ENCODE data around the gene CHRDL2.
"Not testable (repeated sequence)": the region's sequence is repeated elsewhere in the genome, so short reads cannot be mapped to it uniquely, and the experiment has no call there.

CHRDL2 gene, protein sequence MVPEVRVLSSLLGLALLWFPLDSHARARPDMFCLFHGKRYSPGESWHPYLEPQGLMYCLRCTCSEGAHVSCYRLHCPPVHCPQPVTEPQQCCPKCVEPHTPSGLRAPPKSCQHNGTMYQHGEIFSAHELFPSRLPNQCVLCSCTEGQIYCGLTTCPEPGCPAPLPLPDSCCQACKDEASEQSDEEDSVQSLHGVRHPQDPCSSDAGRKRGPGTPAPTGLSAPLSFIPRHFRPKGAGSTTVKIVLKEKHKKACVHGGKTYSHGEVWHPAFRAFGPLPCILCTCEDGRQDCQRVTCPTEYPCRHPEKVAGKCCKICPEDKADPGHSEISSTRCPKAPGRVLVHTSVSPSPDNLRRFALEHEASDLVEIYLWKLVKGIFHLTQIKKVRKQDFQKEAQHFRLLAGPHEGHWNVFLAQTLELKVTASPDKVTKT

GRCh38 chr11:74731301-74732094 is at the start of gene CHRDL2:
TSS of gene CHRDL2 (minus strand) at chr11:74731426. CDS start at chr11:74730888, 538 bp downstream.
- DNase-seq = no peak

DNA sequence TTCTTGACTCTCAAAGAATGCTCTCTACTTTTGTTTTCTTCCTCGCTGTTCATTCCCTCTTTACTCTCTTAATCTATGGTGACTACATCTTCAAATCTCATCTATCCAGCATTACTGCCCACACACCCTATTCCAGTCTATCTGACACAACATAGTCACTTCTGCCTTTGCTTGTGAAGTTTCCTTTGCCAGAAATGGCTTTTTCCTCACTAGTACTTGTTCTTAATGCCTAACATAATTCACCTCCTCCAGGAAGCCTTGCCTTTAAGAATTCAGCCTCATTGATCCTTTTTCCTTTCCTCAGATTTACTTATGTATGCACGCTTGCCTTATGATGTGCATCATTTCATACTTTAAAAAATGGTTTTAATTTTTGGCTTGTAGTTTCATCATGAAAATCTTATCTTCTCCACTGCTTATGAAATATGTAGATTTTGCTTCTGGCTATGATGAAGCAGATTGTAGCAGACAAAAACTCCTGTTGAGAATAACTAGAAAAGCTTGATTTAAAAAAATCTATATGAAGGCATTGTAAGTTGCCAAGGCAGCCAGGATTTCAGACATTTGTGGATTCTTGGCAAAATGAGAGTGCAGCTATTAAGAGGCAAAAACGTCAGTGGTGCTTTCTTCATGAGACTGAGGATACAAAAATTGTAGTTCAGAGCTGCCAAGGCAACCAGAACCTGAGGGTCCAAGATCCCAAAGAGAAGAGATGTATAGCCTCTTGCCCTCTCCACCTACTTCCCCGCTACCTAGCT is 49.2 kb upstream of the CHRDL2 start:
- DNase-seq = no peak

DNA sequence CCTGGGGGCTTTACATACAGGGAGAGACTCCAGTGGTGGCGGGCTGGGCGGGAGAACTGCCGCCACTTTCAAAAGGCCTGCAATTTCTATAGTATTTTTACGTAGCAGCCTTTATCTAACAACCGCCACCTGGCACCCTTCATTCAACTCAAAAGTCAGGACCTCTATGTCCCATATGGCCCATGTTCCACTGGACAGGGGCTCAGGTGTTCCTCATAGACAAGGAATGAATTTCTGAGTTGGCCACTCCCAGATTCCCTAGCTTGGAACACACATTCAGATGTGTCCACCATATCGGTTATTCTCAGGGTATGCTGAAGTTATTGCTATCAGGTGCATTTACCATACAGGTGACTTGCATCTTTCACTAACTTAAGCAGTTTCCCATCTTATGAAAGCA is 47.4 kb upstream of the CHRDL2 start:
- DNase-seq = no peak

GRCh38 chr11:74777877-74778276 is 46.7 kb upstream of the CHRDL2 start:
- no peak for DNase-seq

- no peak for DNase-seq
These were observed 45.8 kb upstream of the CHRDL2 start for GRCh38 chr11:74777038-74777437.

DNA sequence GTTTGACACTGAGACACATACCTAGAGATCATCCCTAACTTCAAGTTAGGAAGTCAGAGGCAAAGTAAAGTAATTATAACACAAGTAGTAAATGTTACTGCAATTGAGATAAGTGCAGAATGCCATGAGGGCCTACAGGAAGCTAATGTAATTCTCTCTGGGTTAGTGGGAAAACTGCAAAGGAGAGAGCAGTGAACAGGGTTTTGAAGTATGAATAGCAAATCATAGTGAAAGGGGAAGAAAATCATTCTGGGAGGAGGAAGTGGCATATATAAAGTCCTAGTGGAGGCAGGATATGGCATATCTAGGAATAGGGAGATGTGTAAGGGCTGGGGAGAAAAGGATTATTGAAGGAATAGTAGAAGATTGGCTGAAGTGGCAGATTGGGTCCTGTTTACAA is 45.3 kb upstream of the CHRDL2 start:
- DNase-seq = no peak

DNA sequence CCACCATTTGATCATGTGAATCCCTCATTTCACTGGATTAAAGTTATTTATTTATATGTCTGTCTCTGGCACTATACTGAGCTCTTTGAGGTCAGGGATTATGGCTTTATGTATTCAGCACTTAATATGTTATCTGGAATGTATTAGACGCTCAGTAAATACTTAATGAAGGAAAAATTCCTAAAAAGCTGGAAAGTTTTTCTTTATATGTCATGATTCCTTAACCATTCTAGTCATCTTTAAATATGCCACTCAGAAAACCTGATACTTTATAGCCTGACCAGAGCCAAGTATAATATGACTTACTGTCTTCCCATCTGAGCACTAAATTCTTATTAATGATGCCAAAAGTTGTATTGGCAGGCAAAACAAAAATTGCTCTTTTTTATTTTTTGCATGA is 44.5 kb upstream of the CHRDL2 start:
- DNase-seq = no peak

DNA sequence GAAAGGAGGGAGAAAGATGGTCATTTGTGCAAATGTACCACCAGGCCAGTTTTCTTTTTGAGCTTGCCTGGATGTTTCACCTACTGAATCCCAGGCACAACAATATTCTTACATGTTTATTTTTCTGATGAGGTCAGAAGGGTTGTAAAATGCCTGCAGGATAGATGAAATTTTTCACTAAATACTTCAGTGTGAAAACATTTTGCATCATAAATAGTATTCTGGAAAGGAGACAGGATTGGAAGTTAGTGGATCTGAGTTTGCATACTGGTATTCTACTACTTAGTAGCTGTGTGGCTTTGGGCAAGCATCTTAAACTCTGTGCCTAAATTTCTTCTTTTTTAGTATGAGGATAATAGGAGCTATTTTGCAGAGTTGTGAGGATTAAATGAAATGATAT is 42.2 kb upstream of the CHRDL2 start:
- no peak for DNase-seq

GRCh38 chr11:74771139-74771538 is 39.9 kb upstream of the CHRDL2 start:
- no peak for DNase-seq

DNA sequence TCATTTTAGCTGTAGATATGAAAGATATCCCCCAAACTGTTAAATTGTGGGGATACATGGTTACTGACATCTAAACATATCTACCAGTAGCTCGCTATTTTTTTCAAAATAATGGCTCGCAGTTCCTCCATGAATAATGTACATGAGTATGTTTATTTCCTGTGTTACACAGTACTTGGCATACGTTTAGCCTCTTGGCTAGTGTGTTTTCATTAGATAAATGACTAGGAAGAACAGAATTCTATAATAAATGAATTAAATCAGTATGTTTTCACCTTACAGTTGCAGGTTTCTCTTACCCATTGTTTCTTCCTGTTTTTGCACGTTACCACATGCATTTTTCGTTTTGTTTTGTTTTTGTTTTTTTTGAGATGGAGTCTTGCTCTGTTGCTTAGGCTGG is 39.2 kb upstream of the CHRDL2 start:
- no peak for DNase-seq

GRCh38 chr11:74769055-74769707 is 38.0 kb upstream of the CHRDL2 start:
- no peak for DNase-seq

DNA sequence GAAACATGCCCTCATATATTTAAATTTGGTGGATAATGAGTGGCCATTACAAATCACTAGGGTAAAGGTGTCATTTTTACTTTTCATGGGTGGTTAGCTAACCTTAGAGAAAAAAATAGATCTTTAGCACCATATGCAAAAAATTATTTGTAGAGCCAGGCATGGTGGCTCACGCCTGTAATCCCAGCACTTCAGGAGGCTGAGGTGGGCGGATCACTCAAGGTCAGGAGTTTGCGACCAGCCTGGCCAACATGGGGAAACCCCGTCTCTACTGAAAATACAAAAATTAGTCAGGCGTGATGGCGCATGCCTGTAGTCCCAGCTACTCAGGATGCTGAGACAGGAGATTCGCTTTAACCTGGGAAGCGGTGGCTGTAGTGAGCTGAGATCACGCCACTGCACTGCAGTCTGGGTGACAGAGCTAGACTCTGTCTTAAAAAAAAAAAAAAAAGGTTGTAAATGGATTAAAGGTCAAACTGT is 37.0 kb upstream of the CHRDL2 start:
- DNase-seq = not testable (repeated sequence)

- DNase-seq = no peak
These were observed 35.7 kb upstream of the CHRDL2 start for GRCh38 chr11:74766905-74767304.

- DNase-seq = no peak
These were observed 25.3 kb upstream of the CHRDL2 start for GRCh38 chr11:74756571-74756970.

DNA sequence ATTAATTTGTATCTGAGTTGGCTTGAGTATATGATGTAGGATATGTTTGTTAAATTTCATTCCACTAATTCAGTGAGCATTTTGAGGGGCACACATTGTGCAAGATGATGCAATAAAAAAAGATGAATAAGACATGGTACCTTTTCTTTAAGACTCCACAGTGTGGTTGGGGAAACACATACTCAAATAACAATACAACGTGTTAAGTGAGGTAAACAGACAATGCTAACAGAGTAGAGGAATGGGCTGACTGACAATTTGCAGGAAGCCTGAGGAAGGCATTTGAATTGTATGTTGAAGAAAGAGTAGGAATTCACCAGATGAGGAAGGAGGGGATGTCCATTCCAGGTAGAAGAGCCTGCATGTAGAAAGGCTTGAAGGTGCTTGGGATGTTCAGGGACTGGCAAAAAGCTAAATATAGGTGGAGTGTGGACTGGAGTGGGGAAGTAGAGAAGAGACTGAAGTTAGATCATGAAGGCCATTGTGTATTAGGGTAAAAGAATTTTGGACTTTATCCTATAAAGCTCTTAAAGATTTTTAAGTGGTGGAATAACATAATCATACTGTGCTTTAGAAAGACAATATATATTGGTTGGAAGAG is 24.3 kb upstream of the CHRDL2 start:
- no peak for DNase-seq

GRCh38 chr11:74754507-74755252 is 23.5 kb upstream of the CHRDL2 start:
- DNase-seq = no peak

DNA sequence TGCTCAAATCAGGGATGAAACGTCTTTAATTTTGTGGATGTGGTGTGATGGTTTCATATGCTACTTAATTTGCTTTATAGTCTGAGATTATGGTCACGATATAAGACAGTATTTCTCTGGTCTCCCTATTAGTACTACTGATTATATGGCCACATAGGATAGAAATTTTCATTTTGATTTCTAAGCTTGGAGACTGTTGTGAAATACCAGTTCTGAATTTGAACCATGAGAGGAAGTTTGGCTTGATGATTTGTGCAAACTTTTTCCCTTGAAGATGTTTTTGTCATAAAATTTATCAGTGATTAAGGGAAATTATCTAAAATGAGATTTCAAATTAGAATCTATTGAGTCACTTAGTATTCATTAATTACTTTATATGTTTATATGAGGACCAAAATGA is 20.1 kb upstream of the CHRDL2 start:
- no peak for DNase-seq

DNA sequence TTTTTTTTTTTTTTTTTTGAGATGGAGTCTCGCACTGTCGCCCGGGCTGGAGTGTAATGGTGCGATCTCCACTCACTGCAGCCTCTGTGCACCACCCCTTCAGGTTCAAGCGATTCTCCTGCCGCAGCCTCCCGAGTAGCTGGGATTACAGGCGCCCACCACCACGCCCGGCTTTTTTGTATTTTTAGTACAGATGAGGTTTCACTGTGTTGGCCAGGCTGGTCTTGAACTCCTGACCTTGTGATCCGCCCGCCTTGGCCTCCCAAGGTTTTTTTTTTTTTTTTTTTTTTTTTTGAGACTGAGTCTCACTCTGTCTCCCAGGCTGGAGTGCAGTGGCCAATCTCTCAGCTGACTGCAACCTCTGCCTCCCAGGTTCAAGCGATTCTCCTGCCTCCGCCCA is 19.4 kb upstream of the CHRDL2 start:
- not testable (repeated sequence) for DNase-seq

- DNase-seq = no peak
These were observed 18.7 kb upstream of the CHRDL2 start for GRCh38 chr11:74749965-74750296.

GRCh38 chr11:74749127-74749964 is 18.1 kb upstream of the CHRDL2 start:
- DNase-seq = no peak

Data from NCI-H2171 treated with DMSO at 0.1 percent for 48 hours (cell line).